HG03064 (cell line): ENCODE results near the gene LBH.
A peak's percentile ranks its signal among the peaks of the same experiment; 100 is the strongest.

Source experiments
- ATAC-seq: cut with Tn5 transposase; IDR thresholded peaks from one replicate; pipeline ENCODE4 v1.9.1; 2021; ENCODE audit warnings: low read depth; ENCODE audit not compliant: unreplicated experiment

LBH gene

DNA sequence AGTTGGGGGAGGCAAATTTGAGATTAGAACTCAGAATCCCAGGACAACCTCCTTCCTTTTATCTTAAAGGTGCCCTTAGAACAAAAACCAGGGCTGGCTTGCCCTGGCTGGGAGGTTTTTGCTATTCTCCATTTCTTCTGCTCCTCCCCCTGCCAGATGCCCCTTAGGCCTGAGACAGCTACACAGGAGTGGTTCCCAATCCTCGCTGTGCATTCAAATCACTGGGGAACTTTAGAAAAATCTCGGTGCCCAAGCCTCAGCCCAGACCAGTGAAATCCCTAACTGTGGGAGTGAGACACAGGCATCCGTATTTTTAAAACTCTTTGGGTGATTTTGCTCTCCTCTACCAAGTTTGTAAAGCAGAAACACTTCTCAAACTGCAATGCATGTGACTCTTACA, 38.8 kb downstream of the LBH start:
- no peak for ATAC-seq

DNA sequence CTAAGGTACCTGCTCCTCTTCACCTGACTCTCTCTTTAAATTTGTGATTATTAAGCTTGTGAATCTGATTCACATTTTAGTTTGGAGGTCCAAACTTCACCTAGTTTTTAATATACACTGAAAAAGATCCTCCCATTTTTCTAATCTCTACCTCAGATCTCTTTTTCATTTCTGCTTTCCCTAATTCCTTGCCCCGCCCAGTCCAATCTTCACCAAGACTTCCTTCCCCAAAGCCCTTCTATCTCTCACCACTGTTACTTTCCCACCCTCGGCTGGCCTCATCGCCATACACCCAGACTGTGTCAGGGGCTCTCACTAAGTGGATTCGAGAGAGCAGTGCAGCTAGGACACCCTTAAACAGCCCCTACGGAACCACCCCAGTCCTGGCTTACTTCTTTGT, 40.0 kb downstream of the LBH start:
- ATAC-seq = no peak

DNA sequence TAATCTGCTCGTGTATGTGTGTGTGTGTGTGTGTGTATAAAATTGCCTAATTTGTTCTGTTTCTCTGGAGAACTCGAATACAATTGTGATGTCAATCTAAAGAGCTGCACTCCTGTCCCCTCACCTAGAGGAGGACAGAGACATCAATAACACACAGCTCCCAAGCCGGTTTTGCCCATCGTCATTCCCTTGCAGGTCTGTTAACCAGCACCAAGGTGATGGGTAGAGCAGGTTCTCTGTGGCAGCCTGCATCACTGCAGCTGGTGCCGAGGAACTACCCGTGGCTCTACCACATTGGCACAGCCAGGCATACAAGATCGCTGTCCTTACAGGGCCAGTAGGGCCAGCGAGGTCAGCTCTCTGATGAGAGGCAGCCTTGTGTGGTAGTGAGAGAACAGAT, 41.0 kb downstream of the LBH start:
- ATAC-seq = no peak

DNA sequence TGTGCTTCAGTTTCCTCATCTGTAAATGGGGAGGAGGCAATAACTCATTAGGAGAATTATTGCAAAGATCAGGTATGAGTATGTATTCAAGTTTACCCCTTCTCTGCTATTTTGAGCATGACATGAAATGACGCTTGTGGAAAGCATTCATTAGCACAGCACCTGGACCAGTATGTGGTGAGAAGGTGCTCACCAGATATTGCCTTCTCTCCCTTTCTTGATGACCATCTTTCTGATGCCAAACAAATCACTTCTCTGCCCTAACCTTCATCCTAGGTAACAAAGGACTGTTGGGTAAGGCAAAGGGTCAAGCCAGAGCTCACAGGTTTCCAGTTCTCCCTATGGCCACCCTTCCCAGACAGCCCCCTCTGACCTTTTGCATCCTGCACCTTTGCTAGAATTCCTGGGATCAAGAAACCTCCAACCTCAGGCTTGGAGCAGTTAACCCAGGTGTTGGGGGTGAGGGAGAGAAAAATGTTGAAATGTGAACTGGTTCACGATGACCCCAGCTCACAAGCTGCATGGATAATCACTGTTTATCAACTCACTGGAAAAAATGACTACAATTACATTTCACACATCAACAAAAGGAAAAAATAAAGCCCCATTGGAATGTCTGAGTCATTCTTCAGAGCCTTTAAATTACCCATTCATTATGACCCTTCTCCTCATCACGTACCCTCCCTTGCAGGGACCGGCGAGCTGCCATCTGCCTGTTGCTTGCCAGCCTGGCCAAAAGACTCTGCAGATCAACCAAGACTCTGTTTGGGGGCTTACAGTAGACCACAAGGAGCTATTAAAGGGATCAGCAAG, 41.6 kb downstream of the LBH start:
- ATAC-seq = no peak

DNA sequence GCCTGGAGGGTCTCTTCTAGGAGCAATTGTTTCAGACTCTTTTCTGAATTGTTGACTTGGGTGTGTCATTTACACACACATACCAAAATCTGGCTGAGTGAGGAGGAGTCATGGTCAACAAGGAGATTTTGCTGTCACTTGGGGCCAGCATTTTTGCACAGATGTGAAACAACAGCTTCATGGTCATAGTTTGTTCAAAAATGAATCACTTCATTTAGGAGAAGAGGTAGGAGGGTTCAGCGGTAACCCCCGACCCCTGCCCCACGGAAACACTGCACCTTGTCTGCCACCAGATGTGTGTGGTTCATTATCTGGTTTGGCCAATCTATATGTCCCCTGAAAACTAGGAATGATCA, 42.2 kb downstream of the LBH start:
- ATAC-seq = no peak

DNA sequence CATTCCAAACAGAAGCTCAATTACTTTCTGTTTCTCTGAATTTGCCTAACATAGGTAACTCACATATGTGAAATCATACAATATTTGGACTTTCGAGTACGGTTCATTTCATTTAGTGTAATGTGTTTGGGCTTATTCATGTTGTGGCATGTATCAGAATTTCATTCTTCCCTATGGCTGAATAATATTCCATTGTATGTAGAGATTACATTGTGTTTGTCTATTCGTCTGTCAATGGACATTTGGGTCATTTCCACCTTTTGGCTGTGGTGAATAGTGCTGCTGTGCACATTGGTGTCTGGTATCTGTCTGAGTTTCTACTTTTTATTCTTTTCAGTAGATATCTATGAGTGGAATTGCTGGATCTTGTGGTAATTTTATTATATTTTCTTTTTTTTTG, 43.9 kb downstream of the LBH start:
- ATAC-seq = no peak

GRCh38 chr2:30276455-30276911, 45.1 kb downstream of the LBH start:
- no peak for ATAC-seq

- ATAC-seq = no peak
Observed at GRCh38 chr2:30277582-30277981, 46.2 kb downstream of the LBH start.

DNA sequence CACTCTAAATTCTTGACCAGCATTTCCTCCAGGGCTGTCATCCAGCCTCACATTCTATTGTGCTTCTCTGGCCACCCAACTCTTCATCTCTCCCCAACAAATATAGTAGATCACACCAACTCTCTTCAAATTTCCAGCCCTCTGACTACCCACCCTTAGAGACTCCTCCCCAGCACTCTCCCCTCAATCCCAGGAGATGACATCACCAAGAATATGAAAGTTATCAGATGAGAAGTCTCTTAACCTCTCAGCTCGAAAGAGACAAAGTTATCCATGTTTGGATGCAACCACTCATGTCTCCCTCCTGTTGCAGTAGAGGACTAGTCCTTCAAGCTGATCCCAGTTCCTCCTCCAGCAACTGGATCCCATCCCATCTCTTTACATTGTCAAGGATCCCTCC, 47.1 kb downstream of the LBH start:
- ATAC-seq = no peak

GRCh38 chr2:30280596-30281434, 49.5 kb downstream of the LBH start:
- no peak for ATAC-seq

DNA sequence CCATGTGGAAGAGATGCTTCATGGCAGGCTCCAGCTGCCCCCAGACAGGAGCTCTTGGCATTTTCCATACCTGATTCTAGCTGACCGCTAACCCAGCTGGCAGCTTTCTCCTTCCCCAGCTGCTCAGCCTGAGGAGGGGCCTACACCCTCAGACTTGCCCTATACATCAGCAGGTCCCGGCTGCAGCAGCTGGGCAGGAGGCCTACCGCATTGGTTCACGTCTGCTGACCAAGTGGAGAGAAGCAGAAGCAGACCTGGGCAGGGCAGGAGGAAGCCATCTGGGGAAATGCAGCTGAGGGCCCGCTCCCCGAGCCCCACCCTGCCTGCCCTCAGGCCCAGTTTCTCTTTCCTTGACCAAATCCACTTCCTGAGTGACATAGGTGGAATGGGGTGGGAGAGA, 50.7 kb downstream of the LBH start:
- peak; percentile 79 for ATAC-seq

DNA sequence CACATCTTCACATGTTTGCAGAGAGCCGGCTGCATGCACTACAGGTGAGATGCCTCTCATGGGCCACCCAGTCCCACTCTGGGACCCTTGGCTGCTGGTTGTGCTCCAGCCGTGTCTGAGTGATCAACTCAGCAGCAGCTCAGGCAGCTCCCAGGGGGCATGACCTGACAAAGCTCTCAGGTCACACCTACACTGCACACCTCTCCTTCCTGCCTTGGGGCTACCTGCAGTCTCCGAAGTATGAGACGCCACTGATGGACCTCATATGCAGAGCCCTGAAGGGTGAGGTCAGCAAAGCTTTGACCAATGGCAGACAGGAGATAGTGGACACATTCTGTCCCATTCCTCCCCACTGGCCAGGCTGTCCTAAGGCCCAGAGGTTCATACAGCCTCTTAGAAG, 51.4 kb downstream of the LBH start:
- no peak for ATAC-seq

DNA sequence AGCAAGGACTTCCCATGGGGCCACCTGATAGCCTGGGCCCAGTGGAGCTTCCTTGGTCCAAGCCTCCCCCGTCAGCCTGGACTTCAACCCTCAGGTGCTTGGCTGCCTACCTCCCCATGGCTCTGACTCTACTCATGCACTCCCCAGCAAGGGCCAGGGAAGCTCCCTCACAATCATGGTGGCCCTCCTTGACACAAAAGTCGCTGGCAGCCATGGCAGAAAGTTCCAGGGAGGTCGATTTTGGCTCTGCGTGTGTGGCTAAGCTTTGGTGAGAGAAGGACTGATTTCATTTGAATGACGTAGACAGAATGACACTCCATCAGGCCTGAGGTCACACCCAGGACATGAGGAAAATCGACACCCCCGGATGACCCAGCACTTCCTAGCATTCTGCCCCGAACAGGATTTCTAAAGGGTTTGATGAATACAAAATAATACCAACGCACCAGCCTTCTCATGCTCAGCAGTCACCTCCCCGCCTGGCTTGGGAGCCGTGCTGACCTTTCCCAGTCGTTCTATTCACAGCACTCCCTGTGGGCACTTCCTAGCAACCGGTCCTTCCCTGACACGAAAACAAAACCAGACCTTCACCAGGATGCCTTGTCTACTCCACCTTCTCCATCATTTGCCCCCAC, 52.7 kb downstream of the LBH start:
- ATAC-seq = no peak

DNA sequence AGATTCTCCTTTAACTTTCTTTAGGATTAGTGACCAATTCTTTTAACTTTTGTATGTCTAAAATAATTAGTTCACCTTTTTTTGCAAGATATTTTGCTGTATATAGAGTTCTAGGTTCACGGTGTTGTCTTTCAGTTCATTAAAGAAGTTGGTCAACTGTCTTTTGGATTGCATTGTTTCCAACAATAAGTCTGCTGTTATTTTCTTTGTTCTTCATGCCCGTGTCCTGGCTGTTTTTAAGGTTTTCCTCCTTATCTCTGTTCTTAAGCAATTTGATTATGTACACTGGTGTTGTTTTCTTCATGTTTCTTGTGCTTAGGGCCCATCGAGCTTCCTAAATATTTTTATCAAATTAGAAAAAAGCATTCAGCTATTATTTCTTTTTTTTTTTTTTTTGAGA, 54.4 kb downstream of the LBH start:
- no peak for ATAC-seq

GRCh38 chr2:30287190-30287840, 56.0 kb downstream of the LBH start:
- ATAC-seq = no peak

DNA sequence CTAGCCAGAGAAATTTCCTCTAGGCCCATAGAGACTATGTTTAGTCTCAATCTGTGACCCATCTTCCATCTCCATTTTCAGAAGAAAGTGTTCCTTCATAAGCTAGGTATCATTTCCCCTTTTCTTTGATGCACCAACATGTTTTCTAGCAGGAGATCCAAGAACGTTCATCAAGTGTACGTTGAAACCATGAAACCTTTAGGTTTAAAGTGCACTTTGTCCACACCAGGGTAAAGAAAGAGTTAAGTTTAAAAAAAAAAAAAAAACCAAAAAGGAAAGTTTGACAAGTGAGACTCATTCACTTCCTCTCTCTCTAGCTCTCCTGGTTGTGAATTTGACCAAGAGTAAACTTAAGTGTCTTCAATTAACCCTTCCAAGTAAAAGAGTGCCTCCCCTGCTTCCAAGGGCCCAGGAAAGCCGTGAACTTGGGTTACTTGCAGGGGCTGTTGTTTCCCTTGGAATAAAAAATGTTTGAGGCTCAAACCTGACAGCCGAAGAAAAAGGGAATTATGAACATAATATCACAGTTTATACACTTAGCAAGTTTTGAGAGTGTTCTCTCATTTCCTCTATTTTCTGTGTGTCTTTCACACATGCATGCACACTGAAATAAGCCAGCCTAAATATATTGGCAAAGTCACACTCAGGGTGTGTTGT, 56.7 kb downstream of the LBH start:
- ATAC-seq = no peak

DNA sequence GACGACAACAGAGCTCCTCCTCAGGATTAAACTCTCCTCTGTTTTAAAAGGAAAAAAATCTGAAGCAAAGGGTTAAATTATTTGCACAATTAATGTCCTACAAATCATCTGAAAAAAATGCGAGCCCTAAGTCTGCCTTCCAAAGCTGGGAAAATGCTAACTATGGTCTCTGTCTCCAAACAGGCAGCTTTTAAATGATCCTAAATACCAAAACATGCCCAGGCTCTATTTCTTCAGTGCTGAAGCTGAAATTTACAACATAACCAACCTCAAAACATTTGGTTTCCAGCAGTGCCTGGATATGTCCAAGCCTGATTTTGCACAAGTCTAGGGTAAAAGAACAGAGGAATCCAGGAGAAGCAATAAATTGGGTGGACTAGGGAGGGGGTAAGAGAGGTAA, 57.2 kb downstream of the LBH start:
- ATAC-seq = no peak

GRCh38 chr2:30293303-30293921, 62.1 kb downstream of the LBH start:
- no peak for ATAC-seq

DNA sequence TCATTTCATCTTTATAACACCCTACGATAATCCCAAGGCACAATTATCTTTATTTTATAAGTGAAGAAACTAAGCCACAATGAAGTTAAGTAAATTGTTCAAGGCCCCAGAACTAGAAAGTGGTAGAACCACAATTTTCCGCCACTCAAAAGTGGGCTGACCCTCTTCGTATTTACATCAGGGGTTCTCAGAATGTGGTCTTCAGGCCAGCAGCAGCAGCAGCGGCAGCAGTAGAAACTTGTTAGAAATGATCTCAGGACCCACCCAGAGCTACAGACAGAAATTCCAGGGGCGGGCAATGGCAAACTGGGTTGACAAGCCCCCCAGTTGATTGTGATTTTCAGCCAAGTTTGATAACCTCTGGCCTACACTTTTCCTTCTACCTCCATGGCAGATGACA, 62.8 kb downstream of the LBH start:
- ATAC-seq = no peak

- no peak for ATAC-seq
Observed at GRCh38 chr2:30296496-30296895, 65.2 kb downstream of the LBH start.
